Stimulated activated naive CD8-positive, alpha-beta T cell treated with anti-CD3 and anti-CD28 coated beads, Interleukin-15, amount 100 ng/mL, for 72 hours (primary cell): ENCODE data around the gene PHACTR2.

Experiments
- ATAC-seq: fragments of 150-1000 bp; cut with Tn5 transposase; 2 replicates; pipeline ENCODE4 v1.10.0; 2021; ENCODE audit warnings: mild to moderate bottlenecking, moderate library complexity
- DNase-seq, 2 donors: peaks; one replicate each; pipeline ENCODE4 v3.0.0; 2021 to 2022
- H3K27ac Mint-ChIP-seq, 2 donors: one replicate each; pipeline ENCODE4 v1.8.0; 2022; ENCODE audit warnings: mild to moderate bottlenecking in 2 of 2, mixed read lengths in 2 of 2, moderate library complexity in 2 of 2
- H3K27me3 Mint-ChIP-seq: one replicate; pipeline ENCODE4 v1.8.0; 2022; ENCODE audit warnings: mixed read lengths
- H3K4me1 Mint-ChIP-seq: one replicate; pipeline ENCODE4 v1.8.0; 2022; ENCODE audit warnings: mild to moderate bottlenecking, mixed read lengths
- H3K4me3 Mint-ChIP-seq, 2 donors: one replicate each; pipeline ENCODE4 v1.8.0; 2022; ENCODE audit warnings: mild to moderate bottlenecking in 2 of 2, mixed read lengths in 2 of 2, moderate library complexity in 1 of 2
- H3K9me3 Mint-ChIP-seq, 2 donors: one replicate each; pipeline ENCODE4 v1.8.0; 2022; ENCODE audit warnings: mixed read lengths in 2 of 2

The PHACTR2 gene

DNA sequence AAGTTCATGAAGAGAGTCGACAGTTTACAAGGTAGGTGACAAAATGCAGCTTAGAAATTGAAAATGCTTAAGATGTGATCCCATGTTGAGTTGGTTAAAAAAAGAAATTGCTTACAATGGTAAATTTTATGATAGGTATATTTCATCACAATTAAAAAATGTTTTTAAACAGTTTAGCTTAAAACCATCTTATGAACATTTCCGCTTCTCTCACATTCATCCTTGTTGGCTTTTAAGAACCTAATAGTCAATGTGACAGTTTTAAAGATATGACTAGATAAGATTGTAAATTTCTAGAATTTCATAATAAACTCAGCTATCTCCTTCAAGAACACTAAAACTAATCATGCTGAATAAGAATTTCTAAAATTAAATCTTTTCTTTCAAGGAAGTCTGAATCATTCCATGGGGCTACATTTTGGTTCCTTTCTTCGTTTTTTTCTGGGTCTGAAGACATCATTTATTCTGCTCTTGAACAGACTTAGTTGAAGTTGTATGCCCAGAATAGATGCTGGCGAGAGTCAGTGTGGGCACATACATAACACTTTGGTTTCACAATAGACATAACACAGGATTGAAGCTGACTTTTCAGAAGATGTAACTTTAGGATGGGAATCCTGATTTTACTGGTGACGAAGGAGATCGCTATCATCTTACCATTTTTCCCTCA lies 129.5 kb downstream of the PHACTR2 start:
- no peak for ATAC-seq
- no peaks in the 10 kb centered on the region for H3K27me3 Mint-ChIP-seq
- H3K4me3 Mint-ChIP-seq, result peak overlapping the region; percentile 29 to 35
- peaks cover 0 to 4% of the 10 kb centered on the region in 2 donors for H3K9me3 Mint-ChIP-seq
- H3K4me1 Mint-ChIP-seq, result peaks cover 54% of the 10 kb centered on the region
- no peak for DNase-seq
- no peak overlapping the region for H3K27ac Mint-ChIP-seq

GRCh38 chr6:143810745-143811144 lies 133.0 kb downstream of the PHACTR2 start:
- no peak for ATAC-seq
- H3K27ac Mint-ChIP-seq, result no peak overlapping the region

GRCh38 chr6:143811501-143812157 lies 133.9 kb downstream of the PHACTR2 start:
- H3K27ac Mint-ChIP-seq, result no peak overlapping the region
- peaks cover 26% of the 10 kb centered on the region for H3K4me1 Mint-ChIP-seq
- H3K4me3 Mint-ChIP-seq, result no peak overlapping the region

More at GRCh38 chr6:143810745-143811144, 133.0 kb downstream of the PHACTR2 start:
- H3K27me3 Mint-ChIP-seq, result no peaks in the 10 kb centered on the region
- H3K9me3 Mint-ChIP-seq, result no peaks in the 10 kb centered on the region
- DNase-seq, result no peak
- peaks cover 31% of the 10 kb centered on the region for H3K4me1 Mint-ChIP-seq
- no peak overlapping the region for H3K4me3 Mint-ChIP-seq

DNA sequence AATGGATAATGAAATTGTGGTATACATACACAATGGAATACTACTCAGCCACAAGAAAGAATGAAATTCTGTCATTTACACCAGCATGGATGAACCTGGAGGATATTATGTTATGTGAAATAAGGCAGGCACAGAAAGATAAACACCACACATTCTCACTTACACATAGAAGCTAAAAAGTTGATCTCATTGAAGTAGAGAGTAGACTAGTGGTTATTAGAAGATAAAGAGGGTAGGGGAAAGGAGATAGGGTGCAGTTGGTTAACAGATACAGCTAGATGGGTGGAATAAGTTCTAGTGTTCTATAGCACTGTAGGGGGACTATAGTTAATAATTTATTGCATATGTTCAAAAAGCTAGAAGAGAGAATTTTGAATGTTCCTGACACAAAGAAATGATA lies 139.9 kb downstream of the PHACTR2 start:
- Mint-ChIP-seq H3K4me3 (no peak overlapping the region), H3K4me1 (no peaks in the 10 kb centered on the region), H3K9me3 (no peaks in the 10 kb centered on the region), H3K27ac (no peak overlapping the region), H3K27me3 (no peaks in the 10 kb centered on the region)
- DNase-seq (no peak), ATAC-seq (no peak)

More at GRCh38 chr6:143811501-143812157, 133.9 kb downstream of the PHACTR2 start:
- Mint-ChIP-seq H3K27me3 (no peaks in the 10 kb centered on the region), H3K9me3 (no peaks in the 10 kb centered on the region)
- DNase-seq (no peak), ATAC-seq (no peak)

- Mint-ChIP-seq H3K27me3 (no peaks in the 10 kb centered on the region), H3K4me3 (no peak overlapping the region), H3K4me1 (peaks cover 5% of the 10 kb centered on the region), H3K9me3 (no peaks in the 10 kb centered on the region), H3K27ac (no peak overlapping the region)
- DNase-seq, result no peak
- ATAC-seq, result no peak
Observed at GRCh38 chr6:143821359-143821758, 143.6 kb downstream of the PHACTR2 start.

- no peak for ATAC-seq
- Mint-ChIP-seq H3K9me3 (no peaks in the 10 kb centered on the region), H3K4me1 (peaks cover 5% of the 10 kb centered on the region), H3K27ac (no peak overlapping the region), H3K4me3 (no peak overlapping the region), H3K27me3 (no peaks in the 10 kb centered on the region)
- DNase-seq, result no peak
Observed at GRCh38 chr6:143822584-143823024, 144.8 kb downstream of the PHACTR2 start.

DNA sequence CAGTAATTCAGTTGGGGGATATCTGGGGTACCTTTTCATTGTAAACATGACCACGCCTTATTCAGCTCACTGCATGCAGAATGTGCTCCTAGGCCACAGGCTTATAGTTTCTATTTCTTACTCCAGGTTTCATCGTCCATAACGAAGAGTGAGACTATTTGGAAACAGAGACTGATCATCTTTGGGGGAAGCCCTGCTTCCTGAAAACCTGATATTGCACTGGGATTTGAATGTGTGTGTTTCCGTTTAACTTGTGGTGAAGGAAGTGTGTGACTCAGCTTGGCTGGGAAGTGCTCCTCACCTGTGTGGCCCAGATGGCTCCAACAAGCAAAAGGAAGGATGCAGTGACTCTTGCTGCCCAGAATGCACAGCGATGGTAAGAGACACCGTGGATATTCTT lies 145.8 kb downstream of the PHACTR2 start:
- Mint-ChIP-seq H3K27ac (peak overlapping the region in 1 of 2 donors; percentile 53), H3K4me3 (no peak overlapping the region), H3K9me3 (no peaks in the 10 kb centered on the region), H3K4me1 (peaks cover 5% of the 10 kb centered on the region), H3K27me3 (no peaks in the 10 kb centered on the region)
- ATAC-seq, result no peak
- no peak for DNase-seq

- Mint-ChIP-seq H3K9me3 (no peaks in the 10 kb centered on the region), H3K27ac (no peak overlapping the region), H3K4me3 (no peak overlapping the region), H3K4me1 (peaks cover 4% of the 10 kb centered on the region), H3K27me3 (no peaks in the 10 kb centered on the region)
- ATAC-seq, result no peak
- no peak for DNase-seq
Observed at GRCh38 chr6:143828572-143828971, 150.8 kb downstream of the PHACTR2 start.

DNA sequence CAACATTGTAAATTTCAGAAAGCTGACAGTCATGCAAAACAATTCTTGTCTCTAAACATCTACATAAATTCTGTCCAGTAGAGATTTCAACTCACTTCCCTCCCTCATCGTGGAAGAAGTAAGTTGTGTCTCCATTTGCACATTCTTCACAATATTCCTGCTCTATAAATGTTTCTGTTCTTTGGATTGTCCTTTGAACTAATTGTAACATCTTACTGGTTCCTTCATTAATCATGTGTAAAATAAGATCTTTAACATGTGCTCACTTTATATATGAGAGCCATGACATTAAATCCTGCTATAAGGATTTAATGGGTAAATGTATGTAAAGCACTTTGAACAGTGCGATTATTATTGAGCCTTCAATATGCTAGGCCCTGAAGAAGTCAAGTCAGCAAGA lies 158.4 kb downstream of the PHACTR2 start:
- Mint-ChIP-seq H3K9me3 (no peaks in the 10 kb centered on the region), H3K4me3 (no peak overlapping the region), H3K4me1 (peaks cover 3% of the 10 kb centered on the region), H3K27me3 (no peaks in the 10 kb centered on the region), H3K27ac (no peak overlapping the region)
- DNase-seq (no peak), ATAC-seq (no peak)

GRCh38 chr6:143838395-143838794 lies 160.6 kb downstream of the PHACTR2 start:
- no peaks in the 10 kb centered on the region for H3K9me3 Mint-ChIP-seq
- no peaks in the 10 kb centered on the region for H3K27me3 Mint-ChIP-seq
- H3K4me3 Mint-ChIP-seq, result no peak overlapping the region
- H3K27ac Mint-ChIP-seq, result no peak overlapping the region
- peaks cover 14% of the 10 kb centered on the region for H3K4me1 Mint-ChIP-seq
- ATAC-seq (no peak), DNase-seq (no peak)

DNA sequence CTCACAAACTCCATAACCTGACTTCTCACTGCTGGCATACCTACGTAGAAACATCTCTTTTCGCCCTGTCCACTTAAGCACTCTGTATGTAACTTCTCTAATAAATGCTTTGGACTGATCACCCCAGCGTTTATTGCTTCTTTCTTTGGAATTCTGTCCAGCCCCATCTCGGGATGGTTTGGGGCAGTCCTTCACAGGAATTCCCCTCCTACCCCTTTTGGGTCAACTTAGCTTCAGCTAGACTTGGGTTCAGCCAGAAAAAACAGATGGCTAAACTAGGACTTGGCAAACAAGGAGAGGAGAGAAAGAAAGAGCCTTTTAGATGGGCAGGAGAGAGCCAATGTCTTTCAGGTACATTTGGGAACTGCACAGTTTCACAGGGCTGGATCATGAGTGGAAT lies 161.4 kb downstream of the PHACTR2 start:
- no peak overlapping the region for H3K4me3 Mint-ChIP-seq
- ATAC-seq, result no peak
- H3K9me3 Mint-ChIP-seq, result no peaks in the 10 kb centered on the region
- no peak for DNase-seq
- H3K27ac Mint-ChIP-seq, result no peak overlapping the region
- no peaks in the 10 kb centered on the region for H3K27me3 Mint-ChIP-seq
- H3K4me1 Mint-ChIP-seq, result peaks cover 21% of the 10 kb centered on the region

DNA sequence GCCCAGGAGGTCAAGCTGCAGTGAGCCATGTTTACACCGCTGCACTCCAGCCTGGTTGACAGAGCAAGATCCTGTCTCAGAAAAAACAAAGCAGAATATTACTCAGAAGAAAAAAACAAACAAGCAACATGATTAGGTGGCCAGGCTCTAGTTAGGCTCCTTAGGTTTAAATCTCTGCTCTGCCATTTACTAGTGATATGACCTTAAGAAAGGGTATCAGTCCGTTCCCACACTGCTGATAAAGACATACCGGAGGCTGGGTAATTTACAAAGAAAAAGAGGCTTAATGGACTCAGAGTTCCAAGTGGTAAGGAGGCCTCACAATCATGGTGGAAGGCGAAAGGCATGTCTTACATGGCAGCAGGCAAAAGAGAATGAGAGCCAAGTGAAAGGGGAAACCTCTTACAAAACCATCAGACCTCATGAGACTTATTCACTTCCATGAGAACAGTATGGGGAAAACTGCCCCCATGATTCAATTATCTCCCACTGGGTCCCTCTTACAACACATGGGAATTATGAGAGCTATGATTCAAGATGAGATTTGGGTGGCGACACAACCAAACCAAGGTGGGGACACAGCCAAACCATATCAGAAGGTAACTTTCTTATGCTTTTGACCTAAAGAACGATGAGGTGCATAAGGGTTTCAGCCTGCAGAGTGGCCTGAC lies 163.0 kb downstream of the PHACTR2 start:
- no peak for DNase-seq
- peak overlapping the region in 1 of 2 donors; percentile 34 for H3K27ac Mint-ChIP-seq
- no peak for ATAC-seq
- H3K9me3 Mint-ChIP-seq, result no peaks in the 10 kb centered on the region
- H3K4me1 Mint-ChIP-seq, result peaks cover 30% of the 10 kb centered on the region
- H3K4me3 Mint-ChIP-seq, result no peak overlapping the region
- H3K27me3 Mint-ChIP-seq, result no peaks in the 10 kb centered on the region

DNA sequence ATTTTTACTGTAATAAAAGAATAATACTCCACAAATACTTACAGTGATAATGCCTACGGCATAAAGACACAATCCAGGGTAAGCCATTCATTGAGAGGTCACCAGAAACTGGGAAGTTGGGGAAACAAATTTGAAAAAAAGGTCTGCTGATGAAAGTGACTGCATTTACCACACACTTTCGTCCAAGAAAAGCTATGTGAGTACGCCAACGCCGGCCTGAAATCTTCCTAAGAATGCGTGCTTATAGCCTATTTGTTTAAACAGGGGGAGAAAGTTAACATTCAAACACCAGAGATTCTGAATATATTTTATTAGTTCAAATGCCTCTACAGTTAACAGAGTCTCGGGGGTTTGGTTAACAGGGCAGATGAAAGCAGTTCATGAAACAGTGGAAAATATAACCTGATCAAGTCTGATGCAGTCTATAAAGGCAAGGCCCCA lies 164.7 kb downstream of the PHACTR2 start:
- peak overlapping the region; percentile 99 for H3K27ac Mint-ChIP-seq
- DNase-seq (no peak), ATAC-seq (peak; percentile 68)
- H3K4me1 Mint-ChIP-seq, result peaks cover 36% of the 10 kb centered on the region
- H3K4me3 Mint-ChIP-seq, result peak overlapping the region; percentile 91 to 98
- H3K27me3 Mint-ChIP-seq, result no peaks in the 10 kb centered on the region
- H3K9me3 Mint-ChIP-seq, result no peaks in the 10 kb centered on the region

DNA sequence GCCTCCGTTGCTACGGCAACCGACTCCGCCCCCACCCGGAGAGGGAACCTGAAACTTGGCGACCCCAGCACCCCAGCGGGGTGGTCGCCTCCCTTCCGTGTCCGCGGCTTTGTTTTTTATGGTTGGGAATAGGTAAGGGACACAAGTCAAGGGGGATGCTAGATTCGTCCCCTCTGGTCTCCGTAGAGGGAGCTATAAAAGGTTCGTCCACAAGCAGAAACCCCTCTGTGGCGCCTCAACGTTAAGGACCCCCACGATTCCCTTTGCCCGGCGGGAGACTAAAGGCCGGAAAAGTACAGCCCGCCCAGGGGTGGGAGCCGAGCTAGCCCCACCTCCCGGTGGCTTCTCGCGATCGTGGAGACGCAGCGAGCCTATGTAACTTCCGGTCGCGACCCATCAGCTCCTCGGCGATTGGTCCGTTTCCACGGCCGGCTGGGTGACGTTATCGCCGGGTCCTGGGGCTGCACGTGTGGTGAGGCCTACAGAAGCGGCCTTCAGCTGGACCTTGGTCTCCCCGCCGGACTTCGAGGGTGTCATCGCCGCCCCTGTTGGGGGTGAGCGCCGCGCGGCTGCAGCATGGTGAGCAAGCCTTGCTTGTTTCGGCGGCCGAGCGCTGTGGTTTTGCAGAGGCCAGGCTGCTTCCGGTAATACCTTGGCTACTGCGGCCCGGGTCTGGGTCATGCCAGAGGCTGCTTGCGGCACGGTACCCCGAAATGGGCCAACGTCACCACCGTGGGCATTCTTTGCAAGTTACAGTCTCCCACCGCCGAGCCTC lies 165.3 kb downstream of the PHACTR2 start, which contains the start of gene LTV1:
Gene LTV1 (plus strand): TSS at position 437 of the 775 bp plus-strand sequence. CDS start 140 bp downstream, at position 577.
- H3K27me3 Mint-ChIP-seq, result no peaks in the 10 kb centered on the region
- DNase-seq (peak; percentile 90 to 94), ATAC-seq (peak; percentile 98)
- peaks cover 36% of the 10 kb centered on the region for H3K4me1 Mint-ChIP-seq
- H3K4me3 Mint-ChIP-seq, result peak within 1 kb of the TSS; percentile 91 to 98
- no peaks in the 10 kb centered on the region for H3K9me3 Mint-ChIP-seq
- H3K27ac Mint-ChIP-seq, result peak within 1 kb of the TSS; percentile 99

- Mint-ChIP-seq H3K4me3 (peak overlapping the region; percentile 91 to 98), H3K4me1 (peaks cover 40% of the 10 kb centered on the region), H3K27me3 (no peaks in the 10 kb centered on the region), H3K9me3 (no peaks in the 10 kb centered on the region), H3K27ac (peak overlapping the region; percentile 99)
- DNase-seq, result no peak
- peak; percentile 27 for ATAC-seq
Observed at GRCh38 chr6:143843677-143843999, 165.9 kb downstream of the PHACTR2 start.
